Left kidney (tissue), 2 donors: ENCODE results near the gene TTC1. TPM values are rescaled to one million over a fixed set of nuclear protein-coding genes. Genes with fewer than 3 reads are reported as not detected.
"Not testable (repeated sequence)": the region's sequence is repeated elsewhere in the genome, so short reads cannot be mapped to it uniquely, and the experiment has no call there.

Experiments
- DNase-seq: peaks from one replicate; pipeline ENCODE4 v3.0.0-alpha.2; 2013
- polyA plus RNA-seq: library from polyadenylated mRNA; unstranded; fragments of 120-200 nt; gene quantifications from one replicate; pipeline ENCODE4 v1.2.1, GENCODE V29; 2013; ENCODE audit not compliant: insufficient read length

The TTC1 gene
- polyA plus RNA-seq, 1 donor = 60.6 TPM

GRCh38 chr5:159992566-159992965 is 16.4 kb upstream of the TTC1 start:
- DNase-seq = no peak

DNA sequence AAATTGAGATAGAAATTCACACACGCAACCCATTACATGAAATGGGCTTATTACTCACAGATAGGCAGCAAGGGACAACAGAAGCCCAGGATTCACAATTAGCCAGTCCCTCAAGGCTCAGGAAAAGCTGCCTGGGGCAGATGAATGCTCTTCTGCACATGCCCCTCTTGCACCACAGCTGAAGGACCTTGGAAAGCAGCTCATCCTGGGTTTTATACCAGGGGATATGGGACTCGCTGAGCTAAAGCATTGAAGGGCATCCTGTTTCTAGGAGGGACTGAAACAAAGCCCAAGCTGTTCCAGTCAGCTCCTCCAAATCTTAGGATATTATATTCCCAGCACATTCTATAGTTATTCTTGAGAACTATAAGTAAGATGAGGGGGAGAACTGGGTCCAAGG is 15.7 kb upstream of the TTC1 start:
- DNase-seq = no peak

GRCh38 chr5:159995907-159996306 is 13.0 kb upstream of the TTC1 start:
- DNase-seq = no peak

DNA sequence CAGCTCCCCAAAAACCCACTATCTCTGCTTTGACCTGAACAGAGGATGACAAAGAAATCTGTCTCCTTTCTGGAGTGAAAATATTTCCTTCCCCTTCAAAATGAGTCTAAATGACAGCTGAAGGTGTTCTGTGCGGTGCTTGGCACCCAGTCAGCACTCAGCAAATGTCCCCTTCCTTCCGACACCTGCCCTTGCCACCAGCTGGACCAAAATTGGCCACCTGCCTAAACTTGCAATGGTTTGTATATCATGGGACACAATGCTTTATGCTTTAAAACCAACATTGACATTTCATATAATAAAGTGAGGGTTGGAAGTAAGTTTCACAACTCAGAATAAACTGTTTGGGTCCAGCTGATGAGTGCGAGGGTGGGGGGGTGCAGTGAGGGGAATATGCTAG is 7.5 kb upstream of the TTC1 start:
- no peak for DNase-seq

- no peak for DNase-seq
These were observed 1.4 kb upstream of the TTC1 start for GRCh38 chr5:160007514-160007913.

- DNase-seq = not testable (repeated sequence)
These were observed 436 bp upstream of the TTC1 start for GRCh38 chr5:160008529-160008876.

- DNase-seq = no peak
These were observed 651 bp downstream of the TTC1 start for GRCh38 chr5:160009591-160009989.

GRCh38 chr5:160011471-160011870 is 2.5 kb downstream of the TTC1 start:
- DNase-seq = no peak

GRCh38 chr5:160014197-160014596 is 5.3 kb downstream of the TTC1 start:
- not testable (repeated sequence) for DNase-seq

GRCh38 chr5:160018945-160019625 is 10.1 kb downstream of the TTC1 start:
- no peak for DNase-seq

DNA sequence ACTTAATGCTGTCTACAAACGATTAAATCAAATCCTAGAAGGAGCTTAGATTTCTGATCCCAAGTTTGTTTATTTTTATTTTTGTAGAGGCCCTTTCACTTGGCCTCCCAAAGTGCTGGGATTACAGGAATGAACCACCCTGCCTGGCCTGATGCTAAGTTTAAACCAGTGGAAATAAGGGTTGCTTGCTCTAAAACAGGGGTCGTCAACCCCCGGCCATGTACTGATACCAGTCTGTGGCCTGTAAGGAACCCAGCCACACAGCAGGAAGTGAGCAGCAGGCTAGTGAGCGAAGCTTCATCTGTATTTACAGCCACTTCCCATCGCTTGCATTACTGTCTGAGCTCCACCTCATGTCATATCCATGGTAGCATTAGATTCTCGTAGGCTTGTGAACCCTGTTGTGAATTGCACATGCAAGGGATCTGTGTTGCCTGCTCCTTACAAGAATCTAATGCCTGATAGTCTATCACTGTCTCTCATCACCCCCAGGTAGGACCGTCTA is 11.4 kb downstream of the TTC1 start:
- no peak for DNase-seq

DNA sequence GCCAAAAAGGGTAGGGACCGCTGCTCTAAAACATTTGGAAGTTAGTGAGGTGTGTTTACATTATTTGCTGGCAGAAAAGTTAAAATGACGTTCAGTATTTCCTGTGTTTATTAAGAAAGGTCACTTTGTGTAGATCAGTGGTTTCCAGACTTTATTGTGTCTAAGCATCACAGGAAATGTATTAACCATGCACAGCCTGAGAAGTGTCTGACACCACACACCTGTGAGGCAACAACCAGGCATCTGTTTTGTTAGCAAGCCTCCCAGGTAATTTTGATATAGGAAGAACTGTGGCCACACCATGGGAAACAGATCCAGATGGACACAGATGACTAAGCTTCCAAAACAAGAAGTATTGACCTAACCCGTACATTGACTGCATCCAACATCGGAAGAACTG is 12.0 kb downstream of the TTC1 start:
- no peak for DNase-seq

- DNase-seq = peak; percentile 63
These were observed 13.0 kb downstream of the TTC1 start for GRCh38 chr5:160021831-160022446.

- DNase-seq = no peak
These were observed 14.3 kb downstream of the TTC1 start for GRCh38 chr5:160023007-160023907.

DNA sequence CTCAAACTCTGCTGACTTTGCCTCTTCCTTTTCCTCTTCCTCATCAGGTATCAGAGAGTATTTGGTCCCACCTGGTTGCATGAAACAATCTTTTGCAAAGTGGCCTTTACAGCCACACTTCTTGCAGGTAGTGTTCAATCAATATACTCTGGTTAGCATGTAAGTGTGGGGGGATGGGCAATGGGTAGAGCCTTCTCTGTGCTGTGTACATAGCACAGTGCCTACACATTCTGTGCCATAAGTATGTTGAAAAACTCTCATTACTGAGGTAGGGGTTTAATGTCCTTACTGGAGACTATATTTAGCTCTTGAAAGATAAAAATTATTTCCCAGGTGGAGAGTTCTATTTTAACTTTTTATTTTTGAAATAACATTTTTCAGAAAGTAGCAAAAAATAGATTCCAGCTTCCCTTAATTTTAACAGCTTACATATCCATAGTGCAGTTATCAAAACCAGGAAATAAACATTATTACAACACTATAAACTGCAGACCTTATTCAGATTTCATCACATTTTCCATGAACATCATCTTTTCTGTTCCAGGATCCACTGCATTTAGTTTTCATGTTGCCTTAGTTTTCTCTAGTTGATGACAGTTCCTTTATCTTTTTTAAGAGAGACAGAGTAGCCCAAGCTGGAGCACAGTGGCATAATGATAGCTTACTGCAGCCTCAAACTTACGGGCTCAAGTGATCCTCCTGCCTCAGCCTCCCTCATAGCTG is 15.1 kb downstream of the TTC1 start:
- no peak for DNase-seq

DNA sequence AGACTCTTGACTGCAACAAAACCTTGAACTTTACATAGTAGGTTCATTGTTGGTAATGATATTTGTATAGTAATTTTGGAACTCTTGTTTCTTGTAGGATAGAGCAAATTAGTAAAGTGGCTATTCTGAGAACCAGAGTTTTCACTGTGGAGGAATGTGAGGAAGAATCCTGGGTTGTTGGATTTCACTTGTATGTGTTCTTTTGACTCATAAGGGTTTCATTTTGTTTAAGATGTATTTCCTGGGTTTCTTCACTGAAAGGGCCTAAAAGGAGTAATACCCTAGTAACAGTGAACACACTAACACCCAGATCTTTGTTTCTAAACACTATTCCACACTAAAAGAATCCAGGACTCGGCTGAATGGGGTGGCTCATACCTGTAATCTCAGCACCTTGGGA is 20.1 kb downstream of the TTC1 start:
- no peak for DNase-seq

DNA sequence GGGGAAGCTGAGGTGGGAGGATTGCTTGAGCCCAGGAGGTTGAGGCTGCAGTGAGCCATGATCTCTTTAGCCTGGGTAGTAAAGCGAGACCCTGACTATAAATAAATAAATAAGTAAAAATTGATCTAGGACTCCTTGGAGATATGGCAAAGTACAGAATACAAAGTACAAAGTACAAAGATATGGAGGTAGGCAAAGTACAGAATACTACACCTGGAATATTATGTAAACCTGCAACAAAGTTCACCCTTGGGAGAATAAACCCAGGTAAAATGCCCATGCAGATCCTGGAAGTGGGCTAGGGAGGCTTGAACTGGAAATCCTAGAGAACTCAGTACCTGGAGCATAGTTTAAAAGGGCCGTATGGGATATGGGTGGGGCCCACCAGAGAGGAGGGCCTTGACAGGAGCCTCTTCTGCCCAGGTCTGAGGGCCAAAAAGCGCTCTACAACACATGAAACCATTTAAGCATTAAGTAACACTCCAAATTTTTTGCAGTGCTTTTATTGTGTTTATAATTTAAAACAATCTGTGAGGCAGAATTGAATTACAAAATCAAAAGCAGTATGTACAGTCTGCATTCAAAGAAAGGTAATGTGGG is 20.7 kb downstream of the TTC1 start:
- DNase-seq = no peak

DNA sequence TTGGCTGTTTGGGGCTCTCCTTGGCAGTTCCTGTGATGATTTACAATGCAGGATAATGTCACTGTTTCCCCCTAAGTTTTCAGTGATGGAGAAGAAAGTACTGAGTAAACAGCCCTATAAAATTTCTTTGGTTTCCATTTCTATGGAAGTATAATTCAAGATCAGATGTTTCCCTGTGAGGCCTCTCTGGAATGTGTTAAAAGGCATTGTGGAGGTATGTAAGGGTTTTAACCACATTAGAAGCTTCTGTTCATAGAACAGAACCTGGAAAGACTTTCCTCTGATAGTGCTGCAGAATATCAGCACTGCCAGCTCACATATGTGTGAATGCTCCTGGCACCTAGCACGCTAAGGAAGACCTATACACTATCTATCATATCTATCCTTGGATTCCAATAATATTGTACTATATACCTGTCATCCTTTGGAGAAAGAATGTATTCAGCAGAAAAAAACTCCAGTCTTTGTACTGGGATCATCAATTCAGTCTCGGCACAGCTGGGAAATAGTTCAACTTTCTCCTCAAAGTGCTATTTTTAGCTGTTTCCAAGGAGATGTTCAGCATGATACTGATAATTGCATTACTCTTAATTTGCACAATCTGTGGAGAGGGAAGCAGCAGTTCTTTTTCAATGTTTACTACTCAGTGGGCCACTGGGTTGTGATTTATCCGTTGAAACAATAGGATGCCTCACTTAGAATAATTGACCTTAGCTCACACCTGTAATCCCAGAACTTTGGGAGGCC is 21.9 kb downstream of the TTC1 start:
- DNase-seq = no peak

DNA sequence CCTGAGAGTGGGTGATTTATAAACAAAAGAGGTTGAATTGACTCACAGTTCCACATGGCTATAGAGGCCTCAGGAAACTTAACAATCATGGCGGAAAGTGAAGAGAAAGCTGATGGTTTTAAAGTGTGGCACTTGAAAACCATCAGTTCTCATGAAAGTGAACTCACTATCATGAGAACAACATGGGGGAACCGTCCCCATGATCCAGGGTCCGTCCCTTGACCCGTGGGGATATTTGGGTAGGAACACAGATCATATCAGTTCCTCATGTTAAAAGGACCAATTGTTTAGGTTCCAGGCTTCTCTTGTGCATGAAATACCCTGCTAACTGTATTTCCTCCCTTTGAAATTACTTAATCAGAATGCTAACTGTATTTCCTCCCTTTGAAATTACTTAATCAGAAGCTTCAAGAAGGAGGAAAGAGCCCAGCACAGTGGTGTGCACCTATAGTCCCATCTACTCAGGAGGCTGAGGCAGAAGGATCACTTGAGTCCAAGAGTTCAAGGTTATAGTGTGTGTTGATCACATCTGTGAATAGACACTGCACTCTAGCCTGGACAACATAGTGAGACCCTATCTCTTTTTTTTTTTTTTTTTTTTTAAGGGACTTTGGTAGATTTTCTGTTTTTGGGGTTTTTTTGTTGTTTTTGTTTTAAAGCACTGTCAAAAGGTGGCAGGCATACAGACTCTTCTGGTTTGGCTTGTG is 24.8 kb downstream of the TTC1 start:
- DNase-seq = no peak

DNA sequence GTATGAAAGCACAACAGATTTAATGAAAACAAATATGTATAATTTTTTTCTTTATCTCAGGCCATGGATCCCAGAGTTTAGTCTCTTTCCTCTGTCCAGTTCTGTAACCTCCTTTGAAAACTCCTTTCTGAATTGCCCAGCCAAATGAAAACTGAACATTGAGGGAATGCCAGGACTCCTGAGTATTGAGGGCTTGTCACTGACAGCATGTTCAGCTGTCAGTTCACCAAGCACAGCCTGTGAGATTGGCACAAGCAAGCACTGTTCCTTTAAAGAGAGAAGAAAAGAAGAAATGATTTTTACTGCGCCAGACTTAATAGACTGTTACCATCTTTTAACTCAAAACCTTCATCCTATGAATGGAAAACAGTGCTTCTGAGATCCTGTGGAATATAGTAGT is 27.3 kb downstream of the TTC1 start:
- no peak for DNase-seq

DNA sequence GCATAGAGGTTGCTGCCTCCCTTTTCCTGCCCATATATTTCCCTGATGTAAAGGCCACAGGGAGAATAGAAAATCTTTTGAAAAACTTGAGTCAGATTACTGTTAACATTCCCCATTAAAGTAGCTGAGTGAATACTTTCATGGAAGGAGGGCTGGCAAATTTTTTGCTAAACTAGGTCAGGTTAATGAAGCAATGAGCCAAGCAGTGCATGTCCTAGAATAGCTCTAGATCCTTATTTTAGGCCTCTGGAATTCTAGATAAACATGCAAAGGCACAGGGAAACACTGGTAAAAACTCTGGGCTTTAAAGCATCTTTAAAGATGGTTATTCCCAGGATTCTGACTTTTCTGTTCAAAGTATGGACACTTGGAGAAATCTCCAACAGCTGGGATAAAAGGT is 27.9 kb downstream of the TTC1 start:
- no peak for DNase-seq
